Measurements from ENCODE around the gene UBTF.

- no peak for TF ChIP-seq POLR2A (IDR thresholded peaks at IDR 0.05)
- TF ChIP-seq CTCF (IDR thresholded peaks at IDR 0.05): no peak
- no peak for TF ChIP-seq EP300 (IDR thresholded peaks at IDR 0.05)
- no peak for TF ChIP-seq POLR2AphosphoS5 (IDR thresholded peaks at IDR 0.05)
These were observed 4.6 kb downstream of the UBTF start for GRCh38 chr17:44214896-44215295.
